WTC11 (cell line): Measurements from ENCODE around the gene SYS1. TPM values are rescaled to one million over a fixed set of nuclear protein-coding genes. Genes with fewer than 3 reads are reported as not detected.

Source experiments
- ATAC-seq: fragments of 200-7000 bp; cut with Tn5 transposase; 2 replicates; pipeline ENCODE4 v1.10.0; 2021; ENCODE audit warnings: mild to moderate bottlenecking, moderate library complexity
- CTCF ChIA-PET: fragments of 300-600 bp; sonication (Branson Sonifier 250); formaldehyde crosslinking; loops from one replicate; lab custom pipeline; 2021; ENCODE audit warnings: antibody characterized with exemption; lab: Charles Lee
- POLR2A ChIA-PET: fragments of 350-600 bp; sonication (Branson Sonifier 250); formaldehyde crosslinking; loops from one replicate; lab custom pipeline; 2021; ENCODE audit warnings: antibody characterized with exemption; lab: Charles Lee
- DNase-seq: peaks from one replicate; pipeline ENCODE4 v3.0.0; 2021; ENCODE audit warnings: low spot score
- H3K27ac Mint-ChIP-seq: 2 replicates; pipeline ENCODE4 v1.8.0; 2021; ENCODE audit warnings: mixed read lengths
- H3K27me3 Mint-ChIP-seq: 2 replicates; pipeline ENCODE4 v1.8.0; 2021; ENCODE audit warnings: low read depth, mild to moderate bottlenecking, moderate library complexity, mixed read lengths
- H3K36me3 Mint-ChIP-seq: 2 replicates; pipeline ENCODE4 v1.8.0; 2021; ENCODE audit warnings: mixed read lengths
- H3K4me1 Mint-ChIP-seq: 2 replicates; pipeline ENCODE4 v1.8.0; 2022; ENCODE audit warnings: mixed read lengths
- H3K4me3 Mint-ChIP-seq: 2 replicates; pipeline ENCODE4 v1.8.0; 2021; ENCODE audit warnings: mild to moderate bottlenecking, moderate library complexity, mixed read lengths
- H3K9me3 Mint-ChIP-seq: 2 replicates; pipeline ENCODE4 v1.8.0; 2021; ENCODE audit warnings: mixed read lengths
- CTCF ChIP-seq: fragments of 200-600 bp; IDR thresholded peaks from 2 replicates; pipeline ENCODE4 v1.8.0; 2022; ENCODE audit warnings: antibody characterized with exemption
- FOXP1 ChIP-seq: sonication (generic); formaldehyde crosslinking; IDR thresholded peaks from 2 replicates; pipeline ENCODE4 v1.8.0; 2022; ENCODE audit warnings: missing genetic modification reagents, mild to moderate bottlenecking, moderate library complexity, borderline replicate concordance
- FOXP4 ChIP-seq: sonication (generic); formaldehyde crosslinking; IDR thresholded peaks from 2 replicates; pipeline ENCODE4 v1.8.0; 2022; ENCODE audit warnings: mild to moderate bottlenecking, missing genetic modification reagents
- GTF2I ChIP-seq: fragments of 250-450 bp; sonication (Bioruptor Pico); conservative IDR thresholded peaks from 2 replicates; pipeline ENCODE4 v1.4.0; 2021; ENCODE audit warnings: mild to moderate bottlenecking
- HMGXB4 ChIP-seq: sonication (generic); formaldehyde crosslinking; IDR thresholded peaks from 2 replicates; pipeline ENCODE4 v1.8.1; 2023; ENCODE audit warnings: mild to moderate bottlenecking, moderate library complexity, missing genetic modification reagents
- MAX ChIP-seq: sonication (generic); formaldehyde crosslinking; IDR thresholded peaks from 2 replicates; pipeline ENCODE4 v1.8.0; 2022; ENCODE audit warnings: mild to moderate bottlenecking, missing genetic modification reagents
- TCF7 ChIP-seq: sonication (generic); formaldehyde crosslinking; IDR thresholded peaks from 2 replicates; pipeline ENCODE4 v1.8.0; 2022; ENCODE audit warnings: mild to moderate bottlenecking, low read depth, missing genetic modification reagents, moderate library complexity
- TEAD4 ChIP-seq: sonication (generic); formaldehyde crosslinking; IDR thresholded peaks from 2 replicates; pipeline ENCODE4 v1.8.0; 2022; ENCODE audit warnings: mild to moderate bottlenecking, missing genetic modification reagents
- ZNF121 ChIP-seq: sonication (generic); formaldehyde crosslinking; IDR thresholded peaks from 2 replicates; pipeline ENCODE4 v1.8.0; 2023; ENCODE audit warnings: missing genetic modification reagents
- ZNF281 ChIP-seq: sonication (generic); formaldehyde crosslinking; IDR thresholded peaks from 2 replicates; pipeline ENCODE4 v1.8.0; 2023; ENCODE audit warnings: mild to moderate bottlenecking, missing genetic modification reagents
- ZNF512 ChIP-seq: sonication (generic); formaldehyde crosslinking; IDR thresholded peaks from 2 replicates; pipeline ENCODE4 v1.8.1; 2022; ENCODE audit warnings: missing genetic modification reagents, borderline replicate concordance
- ZSCAN18 ChIP-seq: fragments of 250-450 bp; sonication (Bioruptor Pico); IDR thresholded peaks from 2 replicates; pipeline ENCODE4 v2.1.2; 2022; ENCODE audit warnings: mild to moderate bottlenecking, moderate library complexity
- total RNA-seq: library from RNA; stranded (reverse); gene quantifications from 3 replicates; pipeline ENCODE4 v1.2.3, GENCODE V29; 2021

SYS1 gene
- total RNA-seq, 1 experiment from 2014 or later: 16.4 TPM

GRCh38 chr20:45373353-45374100, 10.6 kb downstream of the SYS1 start:
- peaks cover 13% of the 10 kb centered on the region for H3K4me1 Mint-ChIP-seq
- POLR2A ChIA-PET: interaction anchor here (0.6 to 2.1 kb wide), 6 partner anchors 10 to 114 kb away, joined by 4 to 9 read pairs (median 6); partner anchors contain the start of genes PIGT, SDC4 and SYS1
- ATAC-seq: peak; percentile 89
- H3K4me3 Mint-ChIP-seq: peak overlapping the region; percentile 73
- H3K36me3 Mint-ChIP-seq: no peaks in the 10 kb centered on the region
- CTCF ChIA-PET: interaction anchor here (0.6 to 5.5 kb wide), 55 partner anchors 9 to 1708 kb away, joined by 3 to 164 read pairs (median 8); partner anchors contain the start of genes DBNDD2, MATN4, PIGT and RBPJL
- H3K27me3 Mint-ChIP-seq: peaks cover 6% of the 10 kb centered on the region
- no peak overlapping the region for H3K27ac Mint-ChIP-seq
- H3K9me3 Mint-ChIP-seq: no peaks in the 10 kb centered on the region
- TF ChIP-seq FOXP1 (0 out of 2 replicates have a peak, but pooled peaks have one; percentile 39), CTCF (peak; percentile 92), HMGXB4 (CRISPR knock-in tag) (peak; percentile 3; the same call in 1 of the 2 replicates), ZNF281 (peak; percentile 48; the same call in 1 of the 2 replicates), TEAD4 (CRISPR knock-in tag) (no peak), ZNF512 (CRISPR knock-in tag) (no peak), FOXP4 (CRISPR knock-in tag) (no peak), MAX (peak; percentile 27; the same call in 1 of the 2 replicates)
- DNase-seq: peak; percentile 94

GRCh38 chr20:45374101-45374467, 11.1 kb downstream of the SYS1 start:
- TF ChIP-seq ZNF121 (peak; percentile 94), ZSCAN18 (CRISPR knock-in tag) (no peak), GTF2I (peak; percentile 61; the same call in 1 of the 2 replicates), TCF7 (CRISPR knock-in tag) (no peak), FOXP1 (no peak)
- POLR2A ChIA-PET: interaction anchor here (0.6 to 2.1 kb wide), 5 partner anchors 11 to 113 kb away, joined by 4 to 9 read pairs (median 6); partner anchors contain the start of genes PIGT and SYS1
- peaks cover 13% of the 10 kb centered on the region for H3K4me1 Mint-ChIP-seq
- no peak for ATAC-seq
- peaks cover 6% of the 10 kb centered on the region for H3K27me3 Mint-ChIP-seq
- no peak for DNase-seq
- no peaks in the 10 kb centered on the region for H3K9me3 Mint-ChIP-seq
- H3K36me3 Mint-ChIP-seq: no peaks in the 10 kb centered on the region
- H3K27ac Mint-ChIP-seq: no peak overlapping the region
- CTCF ChIA-PET: interaction anchor here (0.6 to 5.5 kb wide), 50 partner anchors 9 to 754 kb away, joined by 3 to 164 read pairs (median 9); partner anchors contain the start of genes DBNDD2, MATN4, PIGT and RBPJL
- peak overlapping the region; percentile 73 for H3K4me3 Mint-ChIP-seq
